HL-60 (cell line): Measurements from ENCODE around the gene WTIP.

Source experiments
- DNase-seq, 2 experiments: peaks; one replicate each; pipeline ENCODE4 v3.0.0-alpha.2; 2010 to 2020; ENCODE audit warnings: low read depth in 1 of 2, low spot score in 1 of 2
- H3K27ac ChIP-seq: fragments of 250-450 bp; sonication (Bioruptor Pico); replicated peaks from 2 replicates; pipeline ENCODE4 v1.5.1; 2020; ENCODE audit warnings: mild to moderate bottlenecking, moderate library complexity
- H3K27me3 ChIP-seq: fragments of 250-450 bp; sonication (Bioruptor Pico); 2 replicates; pipeline ENCODE4 v1.5.1; 2021; ENCODE audit warnings: mild to moderate bottlenecking, moderate library complexity; ENCODE audit not compliant: insufficient read depth, poor library complexity, severe bottlenecking
- H3K4me3 ChIP-seq: replicated peaks from 2 replicates; pipeline ENCODE4 v1.5.1; 2011; ENCODE audit warnings: mild to moderate bottlenecking, control low read depth, low read length; ENCODE audit not compliant: insufficient read depth
- GABPA ChIP-seq: IDR thresholded peaks from 2 replicates; pipeline ENCODE4 v1.6.1; 2012; ENCODE audit warnings: low read depth
- POLR2AphosphoS5 ChIP-seq: IDR thresholded peaks from 2 replicates; pipeline ENCODE4 v1.6.1; 2012; ENCODE audit warnings: low read depth
- SPI1 ChIP-seq: IDR thresholded peaks from 2 replicates; pipeline ENCODE4 v1.6.1; 2012; ENCODE audit warnings: low read depth, mild to moderate bottlenecking, borderline replicate concordance
- TF ChIP-seq, protein P1 (sequence below): IDR thresholded peaks from one replicate; pipeline ENCODE4 v1.5.1; 2011; ENCODE audit warnings: low read length, control low read depth, inconsistent platforms; ENCODE audit not compliant: insufficient read depth
- TF ChIP-seq, protein P2 (sequence below): IDR thresholded peaks from 2 replicates; pipeline ENCODE4 v1.6.1; 2012; ENCODE audit warnings: low read depth; ENCODE audit not compliant: insufficient replicate concordance

The WTIP gene

GRCh38 chr19:34497112-34497805 lies 15.7 kb downstream of the WTIP start:
- DNase-seq, result no peak
- H3K4me3 ChIP-seq, result no peak overlapping the region
- TF ChIP-seq, protein P1, sequence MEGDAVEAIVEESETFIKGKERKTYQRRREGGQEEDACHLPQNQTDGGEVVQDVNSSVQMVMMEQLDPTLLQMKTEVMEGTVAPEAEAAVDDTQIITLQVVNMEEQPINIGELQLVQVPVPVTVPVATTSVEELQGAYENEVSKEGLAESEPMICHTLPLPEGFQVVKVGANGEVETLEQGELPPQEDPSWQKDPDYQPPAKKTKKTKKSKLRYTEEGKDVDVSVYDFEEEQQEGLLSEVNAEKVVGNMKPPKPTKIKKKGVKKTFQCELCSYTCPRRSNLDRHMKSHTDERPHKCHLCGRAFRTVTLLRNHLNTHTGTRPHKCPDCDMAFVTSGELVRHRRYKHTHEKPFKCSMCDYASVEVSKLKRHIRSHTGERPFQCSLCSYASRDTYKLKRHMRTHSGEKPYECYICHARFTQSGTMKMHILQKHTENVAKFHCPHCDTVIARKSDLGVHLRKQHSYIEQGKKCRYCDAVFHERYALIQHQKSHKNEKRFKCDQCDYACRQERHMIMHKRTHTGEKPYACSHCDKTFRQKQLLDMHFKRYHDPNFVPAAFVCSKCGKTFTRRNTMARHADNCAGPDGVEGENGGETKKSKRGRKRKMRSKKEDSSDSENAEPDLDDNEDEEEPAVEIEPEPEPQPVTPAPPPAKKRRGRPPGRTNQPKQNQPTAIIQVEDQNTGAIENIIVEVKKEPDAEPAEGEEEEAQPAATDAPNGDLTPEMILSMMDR, result no peak
- TF ChIP-seq, protein P2, sequence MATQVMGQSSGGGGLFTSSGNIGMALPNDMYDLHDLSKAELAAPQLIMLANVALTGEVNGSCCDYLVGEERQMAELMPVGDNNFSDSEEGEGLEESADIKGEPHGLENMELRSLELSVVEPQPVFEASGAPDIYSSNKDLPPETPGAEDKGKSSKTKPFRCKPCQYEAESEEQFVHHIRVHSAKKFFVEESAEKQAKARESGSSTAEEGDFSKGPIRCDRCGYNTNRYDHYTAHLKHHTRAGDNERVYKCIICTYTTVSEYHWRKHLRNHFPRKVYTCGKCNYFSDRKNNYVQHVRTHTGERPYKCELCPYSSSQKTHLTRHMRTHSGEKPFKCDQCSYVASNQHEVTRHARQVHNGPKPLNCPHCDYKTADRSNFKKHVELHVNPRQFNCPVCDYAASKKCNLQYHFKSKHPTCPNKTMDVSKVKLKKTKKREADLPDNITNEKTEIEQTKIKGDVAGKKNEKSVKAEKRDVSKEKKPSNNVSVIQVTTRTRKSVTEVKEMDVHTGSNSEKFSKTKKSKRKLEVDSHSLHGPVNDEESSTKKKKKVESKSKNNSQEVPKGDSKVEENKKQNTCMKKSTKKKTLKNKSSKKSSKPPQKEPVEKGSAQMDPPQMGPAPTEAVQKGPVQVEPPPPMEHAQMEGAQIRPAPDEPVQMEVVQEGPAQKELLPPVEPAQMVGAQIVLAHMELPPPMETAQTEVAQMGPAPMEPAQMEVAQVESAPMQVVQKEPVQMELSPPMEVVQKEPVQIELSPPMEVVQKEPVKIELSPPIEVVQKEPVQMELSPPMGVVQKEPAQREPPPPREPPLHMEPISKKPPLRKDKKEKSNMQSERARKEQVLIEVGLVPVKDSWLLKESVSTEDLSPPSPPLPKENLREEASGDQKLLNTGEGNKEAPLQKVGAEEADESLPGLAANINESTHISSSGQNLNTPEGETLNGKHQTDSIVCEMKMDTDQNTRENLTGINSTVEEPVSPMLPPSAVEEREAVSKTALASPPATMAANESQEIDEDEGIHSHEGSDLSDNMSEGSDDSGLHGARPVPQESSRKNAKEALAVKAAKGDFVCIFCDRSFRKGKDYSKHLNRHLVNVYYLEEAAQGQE, result no peak
- no peak for TF ChIP-seq SPI1
- TF ChIP-seq GABPA, result no peak
- TF ChIP-seq POLR2AphosphoS5, result no peak
- H3K27me3 ChIP-seq, result peaks cover 10% of the 10 kb centered on the region
- H3K27ac ChIP-seq, result no peak overlapping the region

- H3K27ac ChIP-seq, result no peak overlapping the region
- H3K4me3 ChIP-seq, result no peak overlapping the region
- DNase-seq, result no peak
- H3K27me3 ChIP-seq, result peaks cover 10% of the 10 kb centered on the region
- TF ChIP-seq POLR2AphosphoS5 (no peak), SPI1 (no peak), GABPA (no peak)
- TF ChIP-seq, protein P2, result no peak
- TF ChIP-seq, protein P1, result no peak
These were observed 17.7 kb downstream of the WTIP start for GRCh38 chr19:34499155-34499834.

- Histone ChIP-seq H3K27me3 (peaks cover 10% of the 10 kb centered on the region), H3K4me3 (no peak overlapping the region)
- no peak for DNase-seq
These were observed 19.1 kb downstream of the WTIP start for GRCh38 chr19:34500656-34501120.

More at GRCh38 chr19:34500656-34501120, 19.1 kb downstream of the WTIP start:
- H3K27ac ChIP-seq, result no peak overlapping the region
- TF ChIP-seq POLR2AphosphoS5, result no peak
- TF ChIP-seq SPI1, result no peak
- TF ChIP-seq, protein P1, result no peak
- TF ChIP-seq, protein P2, result no peak
- TF ChIP-seq GABPA, result no peak
